ENCODE measurements around the gene PATJ. TPM values are rescaled to one million over a fixed set of nuclear protein-coding genes. Genes with fewer than 3 reads are reported as not detected.
A peak's percentile ranks its signal among the peaks of the same experiment; 100 is the strongest.

PATJ gene
- total RNA-seq, 2 donors from 2014 or later, result 47.8 to 64.5 TPM

GRCh38 chr1:61808968-61809367 is 66.7 kb downstream of the PATJ start:
- no peak overlapping the region for H3K4me3 ChIP-seq
- H3K27ac ChIP-seq, result peak overlapping the region in 1 of 2 donors; percentile 39
- peaks cover 6 to 12% of the 10 kb centered on the region in 2 donors for H3K4me1 ChIP-seq (ENCODE audit: control insufficient read depth in 1 of 2, low read depth in 2 of 2)
- ATAC-seq (ENCODE audit: insufficient number of reproducible peaks, low FRiP score, low read depth) (no peak), DNase-seq (ENCODE audit: low spot score) (no peak)
- TF ChIP-seq CTCF (IDR thresholded peaks at IDR 0.05), result no peak
- H3K27me3 ChIP-seq (replicated peaks; ENCODE audit: insufficient read depth), result no peaks in the 10 kb centered on the region
- peaks cover 3% of the 10 kb centered on the region for H3K36me3 ChIP-seq
- H3K9me3 ChIP-seq, result no peaks in the 10 kb centered on the region

- H3K9me3 ChIP-seq, result no peaks in the 10 kb centered on the region
- no peak overlapping the region for H3K4me3 ChIP-seq
- no peak overlapping the region for H3K27ac ChIP-seq
- no peaks in the 10 kb centered on the region for H3K36me3 ChIP-seq
- no peak for DNase-seq (ENCODE audit: low spot score)
- no peak for TF ChIP-seq CTCF (IDR thresholded peaks at IDR 0.05)
- H3K4me1 ChIP-seq (ENCODE audit: control insufficient read depth in 1 of 2, low read depth in 2 of 2), result peaks cover 6 to 15% of the 10 kb centered on the region in 2 donors
- no peaks in the 10 kb centered on the region for H3K27me3 ChIP-seq (replicated peaks; ENCODE audit: insufficient read depth)
- no peak for ATAC-seq (ENCODE audit: insufficient number of reproducible peaks, low FRiP score, low read depth)
These were observed 70.6 kb downstream of the PATJ start for GRCh38 chr1:61812916-61813315.

- Histone ChIP-seq H3K9me3 (no peaks in the 10 kb centered on the region), H3K36me3 (peaks cover 3% of the 10 kb centered on the region), H3K27ac (no peak overlapping the region), H3K4me3 (no peak overlapping the region), H3K4me1 (ENCODE audit: control insufficient read depth in 1 of 2, low read depth in 2 of 2) (peaks cover 0 to 3% of the 10 kb centered on the region in 2 donors), H3K27me3 (replicated peaks; ENCODE audit: insufficient read depth) (no peaks in the 10 kb centered on the region)
- DNase-seq (ENCODE audit: low spot score), result no peak
- TF ChIP-seq CTCF (IDR thresholded peaks at IDR 0.05), result no peak
- ATAC-seq (ENCODE audit: insufficient number of reproducible peaks, low FRiP score, low read depth), result no peak
These were observed 73.9 kb downstream of the PATJ start for GRCh38 chr1:61816191-61816590.

GRCh38 chr1:61818992-61819391 is 76.7 kb downstream of the PATJ start:
- ATAC-seq (ENCODE audit: insufficient number of reproducible peaks, low FRiP score, low read depth), result no peak
- no peak for DNase-seq (ENCODE audit: low spot score)
- no peak overlapping the region for H3K27ac ChIP-seq
- no peaks in the 10 kb centered on the region for H3K9me3 ChIP-seq
- H3K4me3 ChIP-seq, result no peak overlapping the region
- peaks cover 14% of the 10 kb centered on the region for H3K36me3 ChIP-seq
- H3K27me3 ChIP-seq (replicated peaks; ENCODE audit: insufficient read depth), result no peaks in the 10 kb centered on the region
- peaks cover 0 to 3% of the 10 kb centered on the region in 2 donors for H3K4me1 ChIP-seq (ENCODE audit: control insufficient read depth in 1 of 2, low read depth in 2 of 2)
- no peak for TF ChIP-seq CTCF (IDR thresholded peaks at IDR 0.05)

- Histone ChIP-seq H3K4me1 (ENCODE audit: control insufficient read depth in 1 of 2, low read depth in 2 of 2) (peaks cover 0 to 4% of the 10 kb centered on the region in 2 donors), H3K27ac (no peak overlapping the region), H3K4me3 (no peak overlapping the region), H3K9me3 (no peaks in the 10 kb centered on the region), H3K27me3 (replicated peaks; ENCODE audit: insufficient read depth) (no peaks in the 10 kb centered on the region), H3K36me3 (peaks cover 14% of the 10 kb centered on the region)
- no peak for DNase-seq (ENCODE audit: low spot score)
- ATAC-seq (ENCODE audit: insufficient number of reproducible peaks, low FRiP score, low read depth), result no peak
- no peak for TF ChIP-seq CTCF (IDR thresholded peaks at IDR 0.05)
These were observed 77.1 kb downstream of the PATJ start for GRCh38 chr1:61819421-61819820.

All from thoracic aorta (tissue), 2 donors.